Forelimb muscle (tissue), 1 donor: ENCODE data around the gene ASCC1. TPM values are rescaled to one million over a fixed set of nuclear protein-coding genes. Genes with fewer than 3 reads are reported as not detected.

Experiments used
- DNase-seq: peaks from one replicate; pipeline ENCODE4 v3.0.0-alpha.2; 2013; ENCODE audit warnings: low read depth
- polyA plus RNA-seq: library from polyadenylated mRNA; unstranded; fragments of 120-200 nt; gene quantifications from one replicate; pipeline ENCODE4 v1.2.1, GENCODE V29; 2013; ENCODE audit not compliant: insufficient read length

The ASCC1 gene
- polyA plus RNA-seq, 1 donor: 25.5 TPM

GRCh38 chr10:72067463-72068125, 148.5 kb downstream of the ASCC1 start:
- no peak for DNase-seq

- DNase-seq: no peak
Observed at GRCh38 chr10:72066318-72067284, 149.5 kb downstream of the ASCC1 start.

- DNase-seq: no peak
Observed at GRCh38 chr10:72065439-72066025, 150.5 kb downstream of the ASCC1 start.

- DNase-seq: no peak
Observed at GRCh38 chr10:72063703-72064391, 152.2 kb downstream of the ASCC1 start.

GRCh38 chr10:72062832-72063702, 153.0 kb downstream of the ASCC1 start:
- DNase-seq: no peak

GRCh38 chr10:72062382-72062781, 153.7 kb downstream of the ASCC1 start:
- DNase-seq: no peak

GRCh38 chr10:72061930-72062329, 154.1 kb downstream of the ASCC1 start:
- no peak for DNase-seq

- DNase-seq: no peak
Observed at GRCh38 chr10:72061491-72061890, 154.6 kb downstream of the ASCC1 start.

GRCh38 chr10:72059843-72060822, 155.9 kb downstream of the ASCC1 start:
- DNase-seq: no peak

GRCh38 chr10:72058989-72059842, 156.9 kb downstream of the ASCC1 start:
- DNase-seq: no peak

- no peak for DNase-seq
Observed at GRCh38 chr10:72058347-72058898, 157.7 kb downstream of the ASCC1 start.

GRCh38 chr10:72056932-72057751, 158.9 kb downstream of the ASCC1 start:
- no peak for DNase-seq

- no peak for DNase-seq
Observed at GRCh38 chr10:72056113-72056512, 160.0 kb downstream of the ASCC1 start.

- no peak for DNase-seq
Observed at GRCh38 chr10:72053690-72054089, 162.4 kb downstream of the ASCC1 start.

- no peak for DNase-seq
Observed at GRCh38 chr10:72050873-72051272, 165.2 kb downstream of the ASCC1 start.

- DNase-seq: no peak
Observed at GRCh38 chr10:72049969-72050781, 165.9 kb downstream of the ASCC1 start.

- DNase-seq: no peak
Observed at GRCh38 chr10:72049472-72049871, 166.6 kb downstream of the ASCC1 start.
